Sigmoid colon (tissue), 7 donors: ENCODE data around the gene MAP7D2. TPM values are rescaled to one million over a fixed set of nuclear protein-coding genes. Genes with fewer than 3 reads are reported as not detected.

Experiments used
- DNase-seq: peaks from one replicate; pipeline ENCODE4 v3.0.0-alpha.2; 2019
- H3K27ac ChIP-seq, 4 donors: fragments of 200-600 bp; sonication (generic); one replicate each; pipeline ENCODE4 v1.5.1; 2016 to 2019; ENCODE audit warnings: mild to moderate bottlenecking in 1 of 4
- H3K27me3 ChIP-seq, 3 donors: fragments of 200-600 bp; sonication (generic); one replicate each; pipeline ENCODE4 v1.5.1; 2019; ENCODE audit warnings: mild to moderate bottlenecking in 1 of 3
- H3K36me3 ChIP-seq, 4 donors: fragments of 200-600 bp; sonication (generic); one replicate each; pipeline ENCODE4 v1.5.1; 2016 to 2019
- H3K4me1 ChIP-seq, 4 donors: fragments of 200-600 bp; sonication (generic); one replicate each; pipeline ENCODE4 v1.5.1; 2017 to 2019
- H3K4me3 ChIP-seq, 4 donors: fragments of 200-600 bp; sonication (generic); one replicate each; pipeline ENCODE4 v1.5.1; 2017 to 2019; ENCODE audit warnings: mild to moderate bottlenecking in 2 of 4, moderate library complexity in 1 of 4
- H3K9me3 ChIP-seq, 4 donors: fragments of 200-600 bp in 3 of 4; sonication (generic) in 3 of 4; one replicate each; pipeline versions ENCODE4 v1.5.1 to v1.6.1; 2013 to 2019
- EP300 ChIP-seq, 4 donors: sonication (generic); formaldehyde crosslinking; IDR thresholded peaks; one replicate each; pipeline ENCODE4 v1.6.1; 2017; ENCODE audit warnings: antibody characterized with exemption in 4 of 4
- POLR2A ChIP-seq, 2 donors: fragments of 450-650 bp; IDR thresholded peaks; one replicate each; pipeline ENCODE4 v1.6.1; 2016; ENCODE audit warnings: antibody characterized with exemption in 2 of 2, mild to moderate bottlenecking in 2 of 2, moderate library complexity in 2 of 2
- POLR2AphosphoS5 ChIP-seq, 4 donors: sonication (generic); formaldehyde crosslinking; IDR thresholded peaks; one replicate each; pipeline ENCODE4 v1.6.1; 2017; ENCODE audit warnings: antibody characterized with exemption in 4 of 4
- WGBS, 2 donors: extraction: QIAGEN DNeasy Blood & Tissue Kit; methylation state at CpG; one replicate each; pipeline ENCODE4 v1.1.7; 2013; 5-methylcytosine and 5-hydroxymethylcytosine counted together
- intact Hi-C: fragments of 100-400 bp; cut with DNase I; formaldehyde crosslinking; loops from one replicate; pipeline ENCODE4 v1.15.1; 2023
- polyA plus RNA-seq, 3 donors: library from polyadenylated mRNA; stranded (reverse); fragments of 200-250 nt; gene quantifications; one replicate each; pipeline ENCODE4 v1.2.3, GENCODE V29; 2013
- total RNA-seq, 4 donors: library from RNA; depleted of rRNA; stranded (reverse); fragments of >200 nt; gene quantifications; one replicate each; pipeline ENCODE4 v1.1.0, GENCODE V29; 2016
- TF ChIP-seq, protein P1 (sequence below), 4 experiments: fragments of 450-650 bp in 3 of 4; fragments of 200-600 bp in 1 of 4; IDR thresholded peaks; one replicate each; pipeline ENCODE4 v1.5.1; 2016 to 2019; ENCODE audit warnings: antibody characterized with exemption in 4 of 4, mild to moderate bottlenecking in 3 of 4, moderate library complexity in 2 of 4
- donor health status: healthy with polysubstance abuse.
- donor health status: Bipolar disorder and iron deficiency.
- donor health status: healthy.

Gene MAP7D2
- total and polyA plus RNA-seq, 7 donors = 0.66 to 2.5 (median 1.4) TPM

DNA sequence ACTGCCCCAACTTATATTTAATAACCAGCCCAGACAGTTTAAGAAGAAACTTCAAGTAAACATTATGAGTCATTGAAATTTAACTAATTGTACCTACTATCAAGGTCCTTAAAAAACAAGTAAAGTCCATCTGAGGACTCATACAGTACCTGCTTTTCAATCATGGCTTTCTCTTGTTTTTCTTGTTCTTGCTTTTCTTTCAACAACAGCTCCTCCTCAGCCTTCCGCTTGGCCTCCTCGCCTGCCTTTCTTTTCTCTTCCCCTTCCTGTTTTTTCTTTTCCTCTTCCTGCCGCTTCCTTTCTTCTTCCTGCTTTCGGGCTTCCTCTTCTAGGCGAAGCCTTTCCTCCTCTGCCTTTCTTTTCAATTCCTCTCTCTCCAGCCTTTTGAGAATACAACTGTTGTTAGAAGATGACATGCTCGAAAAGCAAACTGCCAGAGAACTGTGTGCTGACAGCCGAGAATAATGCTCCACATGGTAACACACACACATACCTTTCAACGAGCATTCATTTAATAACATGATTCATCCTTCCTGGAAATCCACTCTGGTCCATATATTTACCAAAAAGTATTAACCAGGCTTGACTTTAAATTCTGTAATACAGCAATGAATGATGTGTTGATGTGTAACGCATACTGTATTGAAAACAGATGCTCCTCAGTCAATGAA is 100.6 kb downstream of the MAP7D2 start:
- intact Hi-C loops = no loop called here
- H3K27ac ChIP-seq = no peak overlapping the region
- H3K4me1 ChIP-seq = no peaks in the 10 kb centered on the region
- WGBS, 2 donors = 87 to 93% methylated on average over 9 of the region's 9 CpGs
- no peaks in the 10 kb centered on the region for H3K9me3 ChIP-seq
- DNase-seq = no peak
- H3K27me3 ChIP-seq = no peaks in the 10 kb centered on the region
- no peaks in the 10 kb centered on the region for H3K36me3 ChIP-seq
- no peak overlapping the region for H3K4me3 ChIP-seq
- TF ChIP-seq EP300 (IDR thresholded peaks at IDR 0.05) = no peak

DNA sequence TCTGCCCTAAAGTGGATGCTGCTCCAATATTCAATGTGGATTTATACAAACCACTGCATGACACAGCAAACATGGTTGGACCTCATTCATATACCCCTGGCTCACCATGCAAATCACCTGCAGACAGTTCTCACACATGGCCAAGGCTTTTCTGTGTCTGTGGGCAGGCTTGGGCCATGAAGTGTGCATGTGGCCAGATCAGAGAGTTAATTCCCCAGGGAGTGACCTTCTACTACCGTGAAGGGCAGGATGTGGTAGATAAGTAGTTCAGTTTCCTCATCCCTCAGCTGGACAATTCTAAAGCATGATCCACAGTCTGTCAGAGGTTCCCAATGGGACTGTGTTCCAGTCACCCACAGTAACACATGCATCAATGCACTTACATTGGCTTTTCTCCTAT is 101.3 kb downstream of the MAP7D2 start:
- TF ChIP-seq POLR2A (IDR thresholded peaks at IDR 0.05) = no peak
- TF ChIP-seq, protein P1, sequence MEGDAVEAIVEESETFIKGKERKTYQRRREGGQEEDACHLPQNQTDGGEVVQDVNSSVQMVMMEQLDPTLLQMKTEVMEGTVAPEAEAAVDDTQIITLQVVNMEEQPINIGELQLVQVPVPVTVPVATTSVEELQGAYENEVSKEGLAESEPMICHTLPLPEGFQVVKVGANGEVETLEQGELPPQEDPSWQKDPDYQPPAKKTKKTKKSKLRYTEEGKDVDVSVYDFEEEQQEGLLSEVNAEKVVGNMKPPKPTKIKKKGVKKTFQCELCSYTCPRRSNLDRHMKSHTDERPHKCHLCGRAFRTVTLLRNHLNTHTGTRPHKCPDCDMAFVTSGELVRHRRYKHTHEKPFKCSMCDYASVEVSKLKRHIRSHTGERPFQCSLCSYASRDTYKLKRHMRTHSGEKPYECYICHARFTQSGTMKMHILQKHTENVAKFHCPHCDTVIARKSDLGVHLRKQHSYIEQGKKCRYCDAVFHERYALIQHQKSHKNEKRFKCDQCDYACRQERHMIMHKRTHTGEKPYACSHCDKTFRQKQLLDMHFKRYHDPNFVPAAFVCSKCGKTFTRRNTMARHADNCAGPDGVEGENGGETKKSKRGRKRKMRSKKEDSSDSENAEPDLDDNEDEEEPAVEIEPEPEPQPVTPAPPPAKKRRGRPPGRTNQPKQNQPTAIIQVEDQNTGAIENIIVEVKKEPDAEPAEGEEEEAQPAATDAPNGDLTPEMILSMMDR (IDR thresholded peaks at IDR 0.05) = no peak
- TF ChIP-seq POLR2AphosphoS5 (IDR thresholded peaks at IDR 0.05) = no peak
- no peak for TF ChIP-seq EP300 (IDR thresholded peaks at IDR 0.05)
- no peaks in the 10 kb centered on the region for H3K4me1 ChIP-seq
- WGBS, 2 donors = 60 to 86% methylated on average over 1 of the region's 1 CpG
- no peak overlapping the region for H3K27ac ChIP-seq
- no peaks in the 10 kb centered on the region for H3K36me3 ChIP-seq
- intact Hi-C loops = no loop called here
- no peaks in the 10 kb centered on the region for H3K27me3 ChIP-seq
- no peaks in the 10 kb centered on the region for H3K9me3 ChIP-seq
- no peak for DNase-seq
- H3K4me3 ChIP-seq = no peak overlapping the region

DNA sequence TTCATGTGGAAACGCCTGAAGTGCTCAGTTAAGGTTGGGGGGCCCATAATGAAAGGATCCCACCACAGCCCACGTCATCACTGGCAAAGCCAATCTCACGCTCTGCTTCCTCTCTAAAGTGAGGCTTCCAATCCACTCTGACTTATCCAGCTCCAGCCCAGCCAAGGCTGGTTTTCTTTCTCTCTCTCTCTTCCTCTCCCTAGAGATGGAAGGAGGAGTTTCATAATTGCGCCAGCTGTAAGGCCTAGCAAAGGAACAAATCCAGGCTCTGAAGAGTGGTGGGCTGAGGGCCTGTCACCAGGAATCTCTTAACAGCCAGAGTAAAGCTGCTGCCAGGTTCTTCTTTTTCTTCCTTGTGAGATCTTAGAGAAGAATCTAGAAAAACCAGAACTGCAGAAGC is 105.1 kb downstream of the MAP7D2 start:
- TF ChIP-seq EP300 (IDR thresholded peaks at IDR 0.05) = no peak
- Histone ChIP-seq H3K4me1 (no peaks in the 10 kb centered on the region), H3K36me3 (no peaks in the 10 kb centered on the region), H3K27me3 (no peaks in the 10 kb centered on the region), H3K9me3 (no peaks in the 10 kb centered on the region), H3K4me3 (no peak overlapping the region), H3K27ac (no peak overlapping the region)
- DNase-seq = no peak
- intact Hi-C loops = no loop called here
- 86 to 96% methylated on average over 4 of the region's 4 CpGs for WGBS, 2 donors

DNA sequence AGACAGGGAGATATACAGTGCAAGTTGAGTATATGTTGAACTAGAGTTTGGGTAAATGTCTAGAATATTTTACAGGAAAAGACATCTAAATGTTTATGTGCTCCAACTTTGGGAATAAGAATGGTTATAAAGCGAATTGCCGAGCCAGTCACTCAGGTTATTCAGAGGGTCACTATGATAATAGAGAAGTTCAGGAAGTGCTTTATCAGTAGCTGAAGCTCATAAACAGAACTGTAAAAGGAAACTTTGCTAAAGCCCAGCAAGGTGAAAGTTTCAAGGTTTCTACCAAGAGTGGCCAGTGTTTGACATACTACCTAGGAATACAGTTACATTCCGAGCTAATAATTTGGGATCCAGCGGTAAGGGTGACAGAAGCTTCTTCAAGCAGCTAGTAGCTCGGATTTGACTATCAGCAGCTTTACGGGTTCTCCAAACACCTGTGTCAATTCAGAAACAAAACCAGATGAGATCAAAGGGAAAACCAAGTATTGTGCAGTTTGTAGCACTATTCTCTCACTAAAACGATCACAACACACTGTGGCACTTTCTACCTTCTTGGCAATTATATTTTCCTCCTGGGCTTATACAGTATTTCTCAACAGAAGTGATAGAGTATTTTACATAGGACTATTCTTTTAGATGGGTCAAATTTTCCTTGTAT is 108.6 kb downstream of the MAP7D2 start:
- H3K27me3 ChIP-seq = no peaks in the 10 kb centered on the region
- DNase-seq = no peak
- H3K4me1 ChIP-seq = no peaks in the 10 kb centered on the region
- no peak overlapping the region for H3K4me3 ChIP-seq
- TF ChIP-seq POLR2A (IDR thresholded peaks at IDR 0.05) = no peak
- no peak overlapping the region for H3K27ac ChIP-seq
- WGBS, 2 donors = 15 to 64% methylated on average over 7 of the region's 7 CpGs
- intact Hi-C loops = no loop called here
- no peaks in the 10 kb centered on the region for H3K9me3 ChIP-seq
- H3K36me3 ChIP-seq = no peaks in the 10 kb centered on the region

DNA sequence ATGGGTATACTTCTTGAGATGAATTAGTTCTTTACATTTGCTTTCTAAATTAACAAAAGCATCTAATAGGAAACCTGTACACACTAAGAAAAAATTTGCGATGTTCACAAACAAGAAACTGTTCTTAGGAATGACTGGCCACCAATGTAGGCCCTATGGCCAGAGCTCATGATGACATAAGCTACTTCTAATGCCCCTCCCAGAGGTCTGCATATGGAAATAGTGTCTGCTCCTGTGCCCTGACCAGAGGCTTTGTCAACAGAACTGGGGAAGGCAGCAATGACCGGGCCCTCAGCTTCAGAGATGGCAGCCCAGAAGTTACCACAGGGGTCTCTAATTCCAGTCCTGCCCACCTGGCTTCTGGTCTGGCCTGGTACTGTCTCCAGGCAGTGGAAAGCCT is 110.8 kb downstream of the MAP7D2 start:
- Histone ChIP-seq H3K9me3 (no peaks in the 10 kb centered on the region), H3K27ac (no peak overlapping the region), H3K4me3 (no peak overlapping the region), H3K4me1 (no peaks in the 10 kb centered on the region), H3K27me3 (no peaks in the 10 kb centered on the region), H3K36me3 (no peaks in the 10 kb centered on the region)
- 91 to 94% methylated on average over 2 of the region's 2 CpGs for WGBS, 2 donors
- TF ChIP-seq EP300 (IDR thresholded peaks at IDR 0.05) (no peak), POLR2AphosphoS5 (IDR thresholded peaks at IDR 0.05) (no peak), POLR2A (IDR thresholded peaks at IDR 0.05) (no peak)
- TF ChIP-seq, protein P1 (IDR thresholded peaks at IDR 0.05) = no peak
- intact Hi-C loops = no loop called here
- DNase-seq = no peak

DNA sequence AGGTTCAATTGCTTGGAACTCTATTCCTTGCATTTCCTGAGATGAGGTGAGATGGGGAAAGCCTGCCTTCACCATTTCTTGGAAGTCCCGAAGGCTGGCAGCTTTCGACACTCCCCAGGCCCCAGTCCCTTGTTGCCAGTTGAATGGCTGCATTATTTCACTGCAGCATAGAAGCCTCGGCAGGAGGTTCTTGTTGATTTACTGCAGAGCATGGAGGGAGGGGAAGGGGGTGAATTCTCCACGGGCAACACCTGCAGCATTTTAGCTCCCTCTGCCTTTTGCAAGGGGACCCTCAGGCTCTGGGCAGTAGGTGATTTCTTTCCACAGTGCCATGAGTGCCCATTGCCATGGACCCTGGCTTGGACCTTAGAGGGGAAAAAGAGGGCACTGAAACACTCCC is 115.1 kb downstream of the MAP7D2 start:
- intact Hi-C loops = no loop called here
- H3K4me1 ChIP-seq = no peaks in the 10 kb centered on the region
- 61 to 62% methylated on average over 4 of the region's 4 CpGs for WGBS, 2 donors

More for the DNA sequence above, 115.1 kb downstream of the MAP7D2 start:
- no peaks in the 10 kb centered on the region for H3K27me3 ChIP-seq
- no peak for TF ChIP-seq EP300 (IDR thresholded peaks at IDR 0.05)
- TF ChIP-seq POLR2A (IDR thresholded peaks at IDR 0.05) = no peak
- TF ChIP-seq, protein P1 (IDR thresholded peaks at IDR 0.05) = no peak
- TF ChIP-seq POLR2AphosphoS5 (IDR thresholded peaks at IDR 0.05) = no peak
- no peak overlapping the region for H3K27ac ChIP-seq
- H3K9me3 ChIP-seq = no peaks in the 10 kb centered on the region
- DNase-seq = no peak
- H3K36me3 ChIP-seq = no peaks in the 10 kb centered on the region
- H3K4me3 ChIP-seq = no peak overlapping the region
